Measurements from ENCODE around the gene ACRBP.
"Not testable (repeated sequence)": the region's sequence is repeated elsewhere in the genome, so short reads cannot be mapped to it uniquely, and the experiment has no call there.

DNA sequence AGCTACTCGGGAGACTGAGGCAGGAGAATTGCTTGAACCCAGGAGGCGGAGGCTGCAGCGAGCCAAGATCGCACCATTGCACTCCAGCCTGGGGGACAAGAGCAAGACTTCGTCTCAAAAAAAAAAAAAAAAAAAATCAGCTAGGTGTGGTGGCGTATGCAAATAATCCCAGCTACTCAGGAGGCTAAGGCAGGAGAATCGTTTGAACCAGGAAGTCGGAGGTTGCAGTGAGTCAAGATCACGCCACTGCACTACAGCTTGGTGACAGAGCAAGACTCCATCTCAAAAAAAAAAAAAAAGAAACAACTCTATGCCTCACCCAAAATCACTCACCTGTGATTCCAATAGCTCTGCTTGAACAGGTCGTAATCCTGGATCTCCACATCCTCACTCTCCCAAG is 51.6 kb downstream of the ACRBP start:
- TF ChIP-seq ARNT (IDR thresholded peaks at IDR 0.05); L3MBTL2 (conservative IDR thresholded peaks at IDR 0.05); FOXM1 (IDR thresholded peaks at IDR 0.05; ENCODE audit: borderline replicate concordance); TARDBP (IDR thresholded peaks at IDR 0.05); LEF1 (IDR thresholded peaks at IDR 0.05; ENCODE audit: borderline replicate concordance); FOXA1 (IDR thresholded peaks at IDR 0.05); BHLHE40 (IDR thresholded peaks at IDR 0.05; ENCODE audit: borderline replicate concordance): not testable (repeated sequence)
- TF ChIP-seq, protein P1, sequence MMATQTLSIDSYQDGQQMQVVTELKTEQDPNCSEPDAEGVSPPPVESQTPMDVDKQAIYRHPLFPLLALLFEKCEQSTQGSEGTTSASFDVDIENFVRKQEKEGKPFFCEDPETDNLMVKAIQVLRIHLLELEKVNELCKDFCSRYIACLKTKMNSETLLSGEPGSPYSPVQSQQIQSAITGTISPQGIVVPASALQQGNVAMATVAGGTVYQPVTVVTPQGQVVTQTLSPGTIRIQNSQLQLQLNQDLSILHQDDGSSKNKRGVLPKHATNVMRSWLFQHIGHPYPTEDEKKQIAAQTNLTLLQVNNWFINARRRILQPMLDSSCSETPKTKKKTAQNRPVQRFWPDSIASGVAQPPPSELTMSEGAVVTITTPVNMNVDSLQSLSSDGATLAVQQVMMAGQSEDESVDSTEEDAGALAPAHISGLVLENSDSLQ (IDR thresholded peaks at IDR 0.05): not testable (repeated sequence)

Measured in HEK293T (cell line).